ENCODE data around the gene ELMO2.

The ELMO2 gene

GRCh38 chr20:46366826-46367225 lies 39.6 kb downstream of the ELMO2 start:
- no peak for DNase-seq

- peak; percentile 43 for DNase-seq
Measured at GRCh38 chr20:46365487-46366220, 40.8 kb downstream of the ELMO2 start.

GRCh38 chr20:46364670-46365486 lies 41.5 kb downstream of the ELMO2 start:
- no peak for DNase-seq

- DNase-seq: peak; percentile 62
Measured at GRCh38 chr20:46363874-46364669, 42.3 kb downstream of the ELMO2 start.

GRCh38 chr20:46362921-46363867 lies 43.2 kb downstream of the ELMO2 start:
- peak; percentile 13 for DNase-seq

GRCh38 chr20:46361811-46362210 lies 44.6 kb downstream of the ELMO2 start:
- DNase-seq: no peak

GRCh38 chr20:46361381-46361780 lies 45.0 kb downstream of the ELMO2 start:
- DNase-seq: peak; percentile 74

GRCh38 chr20:46359233-46359751 lies 47.1 kb downstream of the ELMO2 start:
- peak; percentile 65 for DNase-seq

GRCh38 chr20:46358346-46359058 lies 47.9 kb downstream of the ELMO2 start:
- DNase-seq: no peak

GRCh38 chr20:46357030-46357514 lies 49.3 kb downstream of the ELMO2 start:
- DNase-seq: no peak

- DNase-seq: no peak
Measured at GRCh38 chr20:46356195-46357029, 50.0 kb downstream of the ELMO2 start.

- no peak for DNase-seq
Measured at GRCh38 chr20:46355778-46356177, 50.6 kb downstream of the ELMO2 start.

GRCh38 chr20:46354920-46355654 lies 51.3 kb downstream of the ELMO2 start:
- no peak for DNase-seq

- DNase-seq: no peak
Measured at GRCh38 chr20:46354207-46354555, 52.2 kb downstream of the ELMO2 start.

- DNase-seq: no peak
Measured at GRCh38 chr20:46353500-46354206, 52.8 kb downstream of the ELMO2 start.

GRCh38 chr20:46352370-46352938 lies 54.0 kb downstream of the ELMO2 start:
- no peak for DNase-seq

GRCh38 chr20:46351357-46352058 lies 54.9 kb downstream of the ELMO2 start:
- no peak for DNase-seq

- no peak for DNase-seq
Measured at GRCh38 chr20:46350986-46351267, 55.5 kb downstream of the ELMO2 start.

All from GF-D8 (cell line).